SK-N-SH (cell line): ENCODE measurements around the gene MSL3B.

Experiments used
- FOXM1 ChIP-seq: IDR thresholded peaks from 2 replicates; pipeline ENCODE4 v1.4.0; 2012; ENCODE audit warnings: low read depth, mild to moderate bottlenecking
- JUND ChIP-seq: IDR thresholded peaks from 2 replicates; pipeline ENCODE4 v1.4.0; 2012
- YY1 ChIP-seq: IDR thresholded peaks from 2 replicates; pipeline ENCODE4 v1.4.0; 2012; ENCODE audit warnings: low read depth, mild to moderate bottlenecking
- TF ChIP-seq, protein P1 (sequence below): fragments of 200-600 bp; sonication (generic); IDR thresholded peaks from 2 replicates; pipeline ENCODE4 v1.6.1; 2017; ENCODE audit warnings: antibody characterized with exemption, mild to moderate bottlenecking, moderate library complexity
- TF ChIP-seq, protein P2 (sequence below): IDR thresholded peaks from 2 replicates; pipeline ENCODE4 v1.6.1; 2012; ENCODE audit warnings: mild to moderate bottlenecking, low read depth, low read length, moderate library complexity

DNA sequence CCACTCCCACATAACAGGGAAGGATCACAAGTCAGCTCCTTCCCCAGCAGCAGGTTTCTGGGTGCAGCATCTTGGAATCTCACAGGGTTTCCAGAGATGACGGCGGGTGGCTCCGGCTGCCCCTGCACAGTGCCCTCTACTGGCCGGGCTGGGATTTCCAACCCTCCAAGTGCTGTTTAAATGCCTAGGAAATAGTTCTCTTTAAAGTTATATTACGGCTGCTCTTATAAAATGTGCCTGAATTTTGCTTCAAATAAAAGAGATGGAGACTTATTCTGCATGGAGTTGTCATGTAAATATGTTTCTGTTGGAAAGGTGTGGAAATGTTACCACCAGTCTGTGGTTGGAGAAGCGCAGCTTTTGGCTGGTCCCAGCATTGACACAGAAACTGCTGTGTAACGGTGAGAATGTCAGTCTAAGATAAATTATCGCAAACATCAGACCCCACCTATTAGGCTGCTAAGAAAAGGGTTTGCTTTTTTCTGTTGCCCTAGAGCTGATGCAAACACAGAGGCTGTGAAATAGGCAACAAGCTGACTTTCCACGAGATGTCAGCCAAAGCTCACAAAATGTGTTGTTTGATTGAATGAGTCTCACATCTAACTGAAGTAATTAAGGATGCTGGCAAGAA lies 10.6 kb downstream of the MSL3B start:
- TF ChIP-seq YY1 (no peak), JUND (no peak), FOXM1 (no peak)
- TF ChIP-seq, protein P1, sequence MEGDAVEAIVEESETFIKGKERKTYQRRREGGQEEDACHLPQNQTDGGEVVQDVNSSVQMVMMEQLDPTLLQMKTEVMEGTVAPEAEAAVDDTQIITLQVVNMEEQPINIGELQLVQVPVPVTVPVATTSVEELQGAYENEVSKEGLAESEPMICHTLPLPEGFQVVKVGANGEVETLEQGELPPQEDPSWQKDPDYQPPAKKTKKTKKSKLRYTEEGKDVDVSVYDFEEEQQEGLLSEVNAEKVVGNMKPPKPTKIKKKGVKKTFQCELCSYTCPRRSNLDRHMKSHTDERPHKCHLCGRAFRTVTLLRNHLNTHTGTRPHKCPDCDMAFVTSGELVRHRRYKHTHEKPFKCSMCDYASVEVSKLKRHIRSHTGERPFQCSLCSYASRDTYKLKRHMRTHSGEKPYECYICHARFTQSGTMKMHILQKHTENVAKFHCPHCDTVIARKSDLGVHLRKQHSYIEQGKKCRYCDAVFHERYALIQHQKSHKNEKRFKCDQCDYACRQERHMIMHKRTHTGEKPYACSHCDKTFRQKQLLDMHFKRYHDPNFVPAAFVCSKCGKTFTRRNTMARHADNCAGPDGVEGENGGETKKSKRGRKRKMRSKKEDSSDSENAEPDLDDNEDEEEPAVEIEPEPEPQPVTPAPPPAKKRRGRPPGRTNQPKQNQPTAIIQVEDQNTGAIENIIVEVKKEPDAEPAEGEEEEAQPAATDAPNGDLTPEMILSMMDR: peak; percentile 58
- TF ChIP-seq, protein P2, sequence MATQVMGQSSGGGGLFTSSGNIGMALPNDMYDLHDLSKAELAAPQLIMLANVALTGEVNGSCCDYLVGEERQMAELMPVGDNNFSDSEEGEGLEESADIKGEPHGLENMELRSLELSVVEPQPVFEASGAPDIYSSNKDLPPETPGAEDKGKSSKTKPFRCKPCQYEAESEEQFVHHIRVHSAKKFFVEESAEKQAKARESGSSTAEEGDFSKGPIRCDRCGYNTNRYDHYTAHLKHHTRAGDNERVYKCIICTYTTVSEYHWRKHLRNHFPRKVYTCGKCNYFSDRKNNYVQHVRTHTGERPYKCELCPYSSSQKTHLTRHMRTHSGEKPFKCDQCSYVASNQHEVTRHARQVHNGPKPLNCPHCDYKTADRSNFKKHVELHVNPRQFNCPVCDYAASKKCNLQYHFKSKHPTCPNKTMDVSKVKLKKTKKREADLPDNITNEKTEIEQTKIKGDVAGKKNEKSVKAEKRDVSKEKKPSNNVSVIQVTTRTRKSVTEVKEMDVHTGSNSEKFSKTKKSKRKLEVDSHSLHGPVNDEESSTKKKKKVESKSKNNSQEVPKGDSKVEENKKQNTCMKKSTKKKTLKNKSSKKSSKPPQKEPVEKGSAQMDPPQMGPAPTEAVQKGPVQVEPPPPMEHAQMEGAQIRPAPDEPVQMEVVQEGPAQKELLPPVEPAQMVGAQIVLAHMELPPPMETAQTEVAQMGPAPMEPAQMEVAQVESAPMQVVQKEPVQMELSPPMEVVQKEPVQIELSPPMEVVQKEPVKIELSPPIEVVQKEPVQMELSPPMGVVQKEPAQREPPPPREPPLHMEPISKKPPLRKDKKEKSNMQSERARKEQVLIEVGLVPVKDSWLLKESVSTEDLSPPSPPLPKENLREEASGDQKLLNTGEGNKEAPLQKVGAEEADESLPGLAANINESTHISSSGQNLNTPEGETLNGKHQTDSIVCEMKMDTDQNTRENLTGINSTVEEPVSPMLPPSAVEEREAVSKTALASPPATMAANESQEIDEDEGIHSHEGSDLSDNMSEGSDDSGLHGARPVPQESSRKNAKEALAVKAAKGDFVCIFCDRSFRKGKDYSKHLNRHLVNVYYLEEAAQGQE: no peak
